RWPE2 (cell line): ENCODE results near the gene RRAD.

Source experiments
- ATAC-seq: fragments of 200-7000 bp; cut with Tn5 transposase; 3 replicates; pipeline ENCODE4 v1.9.1; 2021; ENCODE audit warnings: low read depth
- DNase-seq: peaks from one replicate; pipeline ENCODE4 v3.0.0-alpha.2; 2020; ENCODE audit warnings: low spot score
- H3K27ac ChIP-seq: fragments of 450-650 bp; 2 replicates; pipeline ENCODE4 v1.5.1; 2017; ENCODE audit warnings: mild to moderate bottlenecking; ENCODE audit not compliant: poor library complexity, severe bottlenecking
- H3K27me3 ChIP-seq: fragments of 250-450 bp; sonication (Bioruptor Pico); 2 replicates; pipeline ENCODE4 v1.5.1; 2021; ENCODE audit warnings: mild to moderate bottlenecking, moderate library complexity; ENCODE audit not compliant: insufficient read depth, poor library complexity, severe bottlenecking
- H3K36me3 ChIP-seq: fragments of 250-450 bp; sonication (Bioruptor Pico); 2 replicates; pipeline ENCODE4 v1.5.1; 2020; ENCODE audit warnings: low read depth, mild to moderate bottlenecking, moderate library complexity
- H3K4me1 ChIP-seq: fragments of 250-450 bp; sonication (Bioruptor Pico); 2 replicates; pipeline ENCODE4 v1.5.1; 2021; ENCODE audit warnings: mild to moderate bottlenecking, moderate library complexity; ENCODE audit not compliant: insufficient read depth, poor library complexity, severe bottlenecking
- H3K4me3 ChIP-seq: fragments of 250-450 bp; sonication (Bioruptor Pico); 2 replicates; pipeline ENCODE4 v1.5.1; 2021; ENCODE audit warnings: mild to moderate bottlenecking, moderate library complexity; ENCODE audit not compliant: severe bottlenecking
- H3K9me3 ChIP-seq: fragments of 250-450 bp; sonication (Bioruptor Pico); 2 replicates; pipeline ENCODE4 v1.5.1; 2021; ENCODE audit warnings: mild to moderate bottlenecking, moderate library complexity; ENCODE audit not compliant: severe bottlenecking
- CTCF ChIP-seq: fragments of 450-650 bp; IDR thresholded peaks from one replicate; pipeline ENCODE4 v1.5.1; 2017; ENCODE audit warnings: mild to moderate bottlenecking, moderate library complexity; ENCODE audit not compliant: poor library complexity, severe bottlenecking

Gene RRAD

GRCh38 chr16:66916518-66916917, 8.8 kb downstream of the RRAD start:
- Histone ChIP-seq H3K9me3 (no peaks in the 10 kb centered on the region), H3K36me3 (no peaks in the 10 kb centered on the region), H3K4me1 (no peaks in the 10 kb centered on the region), H3K27ac (no peak overlapping the region), H3K4me3 (no peak overlapping the region), H3K27me3 (no peaks in the 10 kb centered on the region)
- ATAC-seq (no peak), DNase-seq (no peak)
- TF ChIP-seq CTCF: no peak

GRCh38 chr16:66915041-66915440, 10.3 kb downstream of the RRAD start:
- ATAC-seq (no peak), DNase-seq (no peak)
- H3K4me3 ChIP-seq: no peak overlapping the region
- peaks cover 2% of the 10 kb centered on the region for H3K4me1 ChIP-seq
- H3K36me3 ChIP-seq: no peaks in the 10 kb centered on the region
- no peaks in the 10 kb centered on the region for H3K27me3 ChIP-seq
- no peaks in the 10 kb centered on the region for H3K9me3 ChIP-seq
- no peak overlapping the region for H3K27ac ChIP-seq
- TF ChIP-seq CTCF: no peak

GRCh38 chr16:66914541-66914940, 10.8 kb downstream of the RRAD start:
- Histone ChIP-seq H3K4me1 (peaks cover 2% of the 10 kb centered on the region), H3K36me3 (no peaks in the 10 kb centered on the region), H3K9me3 (no peaks in the 10 kb centered on the region), H3K27me3 (no peaks in the 10 kb centered on the region), H3K27ac (no peak overlapping the region), H3K4me3 (no peak overlapping the region)
- no peak for ATAC-seq
- TF ChIP-seq CTCF: no peak
- no peak for DNase-seq

- no peaks in the 10 kb centered on the region for H3K9me3 ChIP-seq
- no peaks in the 10 kb centered on the region for H3K27me3 ChIP-seq
- no peak overlapping the region for H3K27ac ChIP-seq
- H3K36me3 ChIP-seq: no peaks in the 10 kb centered on the region
- peaks cover 2% of the 10 kb centered on the region for H3K4me1 ChIP-seq
- DNase-seq (no peak), ATAC-seq (no peak)
- no peak for TF ChIP-seq CTCF
- no peak overlapping the region for H3K4me3 ChIP-seq
These were observed 11.6 kb downstream of the RRAD start for GRCh38 chr16:66913711-66914110.

- no peak overlapping the region for H3K4me3 ChIP-seq
- H3K36me3 ChIP-seq: no peaks in the 10 kb centered on the region
- no peaks in the 10 kb centered on the region for H3K27me3 ChIP-seq
- H3K27ac ChIP-seq: no peak overlapping the region
- no peak for ATAC-seq
- TF ChIP-seq CTCF: no peak
- H3K4me1 ChIP-seq: peaks cover 2% of the 10 kb centered on the region
- no peak for DNase-seq
- no peaks in the 10 kb centered on the region for H3K9me3 ChIP-seq
These were observed 12.3 kb downstream of the RRAD start for GRCh38 chr16:66913081-66913480.
